ENCODE data around the gene UNC5B.

UNC5B gene

GRCh38 chr10:71203124-71203523 is 9.2 kb upstream of the UNC5B start:
- Histone ChIP-seq H3K36me3 (ENCODE audit: control insufficient read depth, insufficient read depth, low read length) (no peaks in the 10 kb centered on the region), H3K4me3 (replicated peaks; ENCODE audit: low read depth, low read length) (no peak overlapping the region), H3K27me3 (replicated peaks; ENCODE audit: control insufficient read depth, insufficient read depth, low read length) (no peaks in the 10 kb centered on the region; the same call in 1 of the 2 replicates)
- no peak for DNase-seq (ENCODE audit: extremely low read depth, insufficient read length)
- no peak for TF ChIP-seq CTCF (IDR thresholded peaks at IDR 0.05; ENCODE audit: insufficient read depth, low read length, poor library complexity, severe bottlenecking)

- Histone ChIP-seq H3K27me3 (replicated peaks; ENCODE audit: control insufficient read depth, insufficient read depth, low read length) (no peaks in the 10 kb centered on the region; the same call in 1 of the 2 replicates), H3K36me3 (ENCODE audit: control insufficient read depth, insufficient read depth, low read length) (no peaks in the 10 kb centered on the region), H3K4me3 (replicated peaks; ENCODE audit: low read depth, low read length) (no peak overlapping the region)
- no peak for DNase-seq (ENCODE audit: extremely low read depth, insufficient read length)
- TF ChIP-seq CTCF (IDR thresholded peaks at IDR 0.05; ENCODE audit: insufficient read depth, low read length, poor library complexity, severe bottlenecking) = no peak
Measured at GRCh38 chr10:71203716-71204115, 8.7 kb upstream of the UNC5B start.

- DNase-seq (ENCODE audit: extremely low read depth, insufficient read length) = no peak
- no peak overlapping the region for H3K4me3 ChIP-seq (replicated peaks; ENCODE audit: low read depth, low read length)
- no peaks in the 10 kb centered on the region; the same call in 1 of the 2 replicates for H3K27me3 ChIP-seq (replicated peaks; ENCODE audit: control insufficient read depth, insufficient read depth, low read length)
- H3K36me3 ChIP-seq (ENCODE audit: control insufficient read depth, insufficient read depth, low read length) = no peaks in the 10 kb centered on the region
- TF ChIP-seq CTCF (IDR thresholded peaks at IDR 0.05; ENCODE audit: insufficient read depth, low read length, poor library complexity, severe bottlenecking) = no peak
Measured at GRCh38 chr10:71204746-71205145, 7.6 kb upstream of the UNC5B start.

GRCh38 chr10:71205468-71205867 is 6.9 kb upstream of the UNC5B start:
- DNase-seq (ENCODE audit: extremely low read depth, insufficient read length) = no peak
- no peak for TF ChIP-seq CTCF (IDR thresholded peaks at IDR 0.05; ENCODE audit: insufficient read depth, low read length, poor library complexity, severe bottlenecking)
- Histone ChIP-seq H3K27me3 (replicated peaks; ENCODE audit: control insufficient read depth, insufficient read depth, low read length) (peaks cover under 1% of the 10 kb centered on the region; the same call in 1 of the 2 replicates), H3K36me3 (ENCODE audit: control insufficient read depth, insufficient read depth, low read length) (no peaks in the 10 kb centered on the region), H3K4me3 (replicated peaks; ENCODE audit: low read depth, low read length) (no peak overlapping the region)

GRCh38 chr10:71206911-71207310 is 5.5 kb upstream of the UNC5B start:
- no peaks in the 10 kb centered on the region for H3K36me3 ChIP-seq (ENCODE audit: control insufficient read depth, insufficient read depth, low read length)
- DNase-seq (ENCODE audit: extremely low read depth, insufficient read length) = no peak
- TF ChIP-seq CTCF (IDR thresholded peaks at IDR 0.05; ENCODE audit: insufficient read depth, low read length, poor library complexity, severe bottlenecking) = no peak
- H3K4me3 ChIP-seq (replicated peaks; ENCODE audit: low read depth, low read length) = no peak overlapping the region
- peaks cover 5% of the 10 kb centered on the region for H3K27me3 ChIP-seq (replicated peaks; ENCODE audit: control insufficient read depth, insufficient read depth, low read length)

- H3K4me3 ChIP-seq (replicated peaks; ENCODE audit: low read depth, low read length) = no peak overlapping the region
- no peak for DNase-seq (ENCODE audit: extremely low read depth, insufficient read length)
- H3K27me3 ChIP-seq (replicated peaks; ENCODE audit: control insufficient read depth, insufficient read depth, low read length) = peaks cover 6% of the 10 kb centered on the region
- no peaks in the 10 kb centered on the region for H3K36me3 ChIP-seq (ENCODE audit: control insufficient read depth, insufficient read depth, low read length)
- no peak for TF ChIP-seq CTCF (IDR thresholded peaks at IDR 0.05; ENCODE audit: insufficient read depth, low read length, poor library complexity, severe bottlenecking)
Measured at GRCh38 chr10:71207578-71207977, 4.8 kb upstream of the UNC5B start.

Data from GM06990 (cell line).